A549 (cell line): ENCODE data around the gene IPO11.

ENCODE experiments used
- CEBPB ChIP-seq, 2 experiments: fragments of >200 bp in 1 of 2; sonication (Bioruptor Twin) in 1 of 2; formaldehyde crosslinking in 1 of 2; IDR thresholded peaks; 2 replicates each; pipeline ENCODE4 v1.6.1; 2012 to 2016
- CHD2 ChIP-seq: fragments of 150-350 bp; IDR thresholded peaks from 2 replicates; pipeline ENCODE4 v1.6.1; 2014; ENCODE audit warnings: low read length; ENCODE audit not compliant: partially characterized antibody
- FOSL2 ChIP-seq, 2 experiments: fragments of 450-650 bp in 1 of 2; fragments of >200 bp in 1 of 2; sonication (Bioruptor Twin) in 1 of 2; formaldehyde crosslinking; IDR thresholded peaks; 2 replicates each; pipeline versions ENCODE4 v1.5.0 to v1.6.1; 2016 to 2020; ENCODE audit warnings: mild to moderate bottlenecking in 1 of 2, moderate library complexity in 1 of 2
- HOXA7 ChIP-seq: fragments of 250-450 bp; sonication (Bioruptor Pico); IDR thresholded peaks from 2 replicates; pipeline ENCODE4 v1.5.0; 2020; ENCODE audit warnings: mild to moderate bottlenecking, moderate library complexity
- JUN ChIP-seq, 2 experiments: fragments of >200 bp; sonication (Bioruptor Twin); formaldehyde crosslinking; IDR thresholded peaks; 2 replicates in 1 of 2; 3 replicates in 1 of 2; pipeline ENCODE4 v1.6.1; 2016 to 2017
- KDM1A ChIP-seq: fragments of 200-600 bp; sonication (generic); IDR thresholded peaks from 2 replicates; pipeline ENCODE4 v1.6.1; 2016; ENCODE audit warnings: low read depth, mild to moderate bottlenecking
- NFE2L2 ChIP-seq: fragments of 150-350 bp; conservative IDR thresholded peaks from 2 replicates; pipeline ENCODE4 v1.6.1; 2014; ENCODE audit warnings: low read length
- POLR2A ChIP-seq: IDR thresholded peaks from 2 replicates; pipeline ENCODE4 v1.6.1; 2012; ENCODE audit warnings: mild to moderate bottlenecking, low read length
- SMC3 ChIP-seq: fragments of >200 bp; sonication (Bioruptor Twin); formaldehyde crosslinking; IDR thresholded peaks from 3 replicates; pipeline ENCODE4 v1.6.1; 2018; ENCODE audit warnings: inconsistent platforms
- TF ChIP-seq, protein P1 (sequence below): fragments of >200 bp; sonication (Bioruptor Twin); formaldehyde crosslinking; IDR thresholded peaks from 3 replicates; pipeline ENCODE4 v1.5.1; 2016
- TF ChIP-seq, protein P2 (sequence below): IDR thresholded peaks from 2 replicates; pipeline ENCODE4 v1.6.1; 2012
- TF ChIP-seq, protein P3 (sequence below): fragments of 450-650 bp; IDR thresholded peaks from 2 replicates; pipeline ENCODE4 v1.6.1; 2014; ENCODE audit warnings: antibody characterized with exemption

DNA sequence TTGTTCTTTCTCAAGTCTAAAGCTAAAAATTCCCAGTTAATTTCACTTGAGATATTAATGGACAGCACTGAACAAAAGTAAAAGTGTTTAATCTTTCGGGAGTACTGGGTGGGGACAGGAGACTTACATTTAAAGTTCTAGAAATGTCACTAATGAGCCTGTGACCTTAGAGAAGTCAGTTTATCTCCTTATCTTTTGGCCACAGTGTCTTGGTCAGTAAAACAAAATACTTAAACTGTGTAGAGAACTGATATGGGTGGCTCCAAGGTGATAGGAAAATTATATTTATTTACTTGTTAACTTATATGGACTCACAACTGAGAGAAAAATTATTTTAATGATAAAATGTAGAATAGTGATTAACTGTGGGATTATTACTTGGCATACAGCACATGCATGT lies 8.9 kb downstream of the IPO11 start:
- TF ChIP-seq, protein P1, sequence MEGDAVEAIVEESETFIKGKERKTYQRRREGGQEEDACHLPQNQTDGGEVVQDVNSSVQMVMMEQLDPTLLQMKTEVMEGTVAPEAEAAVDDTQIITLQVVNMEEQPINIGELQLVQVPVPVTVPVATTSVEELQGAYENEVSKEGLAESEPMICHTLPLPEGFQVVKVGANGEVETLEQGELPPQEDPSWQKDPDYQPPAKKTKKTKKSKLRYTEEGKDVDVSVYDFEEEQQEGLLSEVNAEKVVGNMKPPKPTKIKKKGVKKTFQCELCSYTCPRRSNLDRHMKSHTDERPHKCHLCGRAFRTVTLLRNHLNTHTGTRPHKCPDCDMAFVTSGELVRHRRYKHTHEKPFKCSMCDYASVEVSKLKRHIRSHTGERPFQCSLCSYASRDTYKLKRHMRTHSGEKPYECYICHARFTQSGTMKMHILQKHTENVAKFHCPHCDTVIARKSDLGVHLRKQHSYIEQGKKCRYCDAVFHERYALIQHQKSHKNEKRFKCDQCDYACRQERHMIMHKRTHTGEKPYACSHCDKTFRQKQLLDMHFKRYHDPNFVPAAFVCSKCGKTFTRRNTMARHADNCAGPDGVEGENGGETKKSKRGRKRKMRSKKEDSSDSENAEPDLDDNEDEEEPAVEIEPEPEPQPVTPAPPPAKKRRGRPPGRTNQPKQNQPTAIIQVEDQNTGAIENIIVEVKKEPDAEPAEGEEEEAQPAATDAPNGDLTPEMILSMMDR, result no peak
- TF ChIP-seq POLR2A (no peak), JUN (IDR thresholded peaks at IDR 0.05) (no peak), CHD2 (no peak), NFE2L2 (no peak), KDM1A (no peak), CEBPB (IDR thresholded peaks at IDR 0.05) (no peak), SMC3 (no peak), HOXA7 (CRISPR knock-in tag) (no peak), FOSL2 (IDR thresholded peaks at IDR 0.05) (no peak), FOSL2 (CRISPR knock-in tag; IDR thresholded peaks at IDR 0.05) (no peak)
- TF ChIP-seq, protein P2, sequence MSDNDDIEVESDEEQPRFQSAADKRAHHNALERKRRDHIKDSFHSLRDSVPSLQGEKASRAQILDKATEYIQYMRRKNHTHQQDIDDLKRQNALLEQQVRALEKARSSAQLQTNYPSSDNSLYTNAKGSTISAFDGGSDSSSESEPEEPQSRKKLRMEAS, result no peak
- TF ChIP-seq, protein P3, sequence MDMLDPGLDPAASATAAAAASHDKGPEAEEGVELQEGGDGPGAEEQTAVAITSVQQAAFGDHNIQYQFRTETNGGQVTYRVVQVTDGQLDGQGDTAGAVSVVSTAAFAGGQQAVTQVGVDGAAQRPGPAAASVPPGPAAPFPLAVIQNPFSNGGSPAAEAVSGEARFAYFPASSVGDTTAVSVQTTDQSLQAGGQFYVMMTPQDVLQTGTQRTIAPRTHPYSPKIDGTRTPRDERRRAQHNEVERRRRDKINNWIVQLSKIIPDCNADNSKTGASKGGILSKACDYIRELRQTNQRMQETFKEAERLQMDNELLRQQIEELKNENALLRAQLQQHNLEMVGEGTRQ, result no peak
